Kidney (tissue), 14 donors: ENCODE data around the gene FGFR2. TPM values are rescaled to one million over a fixed set of nuclear protein-coding genes. Genes with fewer than 3 reads are reported as not detected.

Source experiments
- DNase-seq, 5 donors: peaks; one replicate each; pipeline ENCODE4 v3.0.0-alpha.2; 2013 to 2020
- FAIRE-seq: peaks from 2 replicates; lab custom pipeline; 2012; peaks lifted over from hg19 to GRCh38; lab: Jason Lieb, UNC
- H3K27ac ChIP-seq, 2 donors: one replicate each; pipeline ENCODE4 v1.7.0; 2013; ENCODE audit warnings: low read depth in 2 of 2, low read length in 2 of 2, inconsistent platforms in 1 of 2
- H3K27me3 ChIP-seq: one replicate; pipeline ENCODE4 v1.7.1; 2013; ENCODE audit warnings: low read length, inconsistent platforms; ENCODE audit not compliant: control insufficient read depth, insufficient read depth
- H3K36me3 ChIP-seq, 3 donors: one replicate each; pipeline versions ENCODE4 v1.7.0 to v1.7.1; 2013; ENCODE audit warnings: low read length in 3 of 3, control low read depth in 1 of 3, inconsistent platforms in 1 of 3; ENCODE audit not compliant: insufficient read depth in 3 of 3, control insufficient read depth in 2 of 3
- H3K4me1 ChIP-seq, 3 donors: one replicate each; pipeline versions ENCODE4 v1.7.0 to v1.7.1; 2013; ENCODE audit warnings: low read length in 3 of 3, inconsistent platforms in 1 of 3, low read depth in 1 of 3; ENCODE audit not compliant: control insufficient read depth in 2 of 3, insufficient read depth in 2 of 3
- H3K4me3 ChIP-seq, 3 donors: one replicate each; pipeline versions ENCODE4 v1.7.0 to v1.8.1; 2013; ENCODE audit warnings: low read length in 3 of 3, control low read depth in 1 of 3, inconsistent platforms in 1 of 3
- H3K9ac ChIP-seq, 3 donors: one replicate each; pipeline versions ENCODE4 v1.7.0 to v1.7.1; 2013; ENCODE audit warnings: low read length in 3 of 3, control low read depth in 1 of 3, inconsistent platforms in 1 of 3
- H3K9me3 ChIP-seq, 3 donors: one replicate each; pipeline versions ENCODE4 v1.7.0 to v1.7.1; 2013; ENCODE audit warnings: low read length in 3 of 3, control low read depth in 1 of 3, inconsistent platforms in 1 of 3; ENCODE audit not compliant: control insufficient read depth in 2 of 3, insufficient read depth in 1 of 3
- CTCF ChIP-seq: IDR thresholded peaks from 3 replicates; pipeline ENCODE4 v1.5.1; 2012; ENCODE audit warnings: mild to moderate bottlenecking, moderate library complexity, borderline replicate concordance; ENCODE audit not compliant: insufficient read depth; ENCODE audit errors: extremely low read depth
- intact Hi-C: fragments of 100-400 bp; cut with DNase I; formaldehyde crosslinking; loops from one replicate; pipeline ENCODE4 v1.11.1; 2022
- polyA plus RNA-seq: library from polyadenylated mRNA; stranded (reverse); fragments of 350-450 nt; fragmentation: Illumina TruSeq; extraction: RNeasy Lipid Tissue Mini Kit (QIAGEN cat#74804); gene quantifications from one replicate; pipeline ENCODE4 v1.2.3, GENCODE V29; 2014; ENCODE audit warnings: low read depth, low replicate concordance; ENCODE audit not compliant: insufficient read depth
- total RNA-seq: library from RNA; stranded (reverse); fragmentation: NEBNext Ultra II Directional; extraction: Animal tissue kit (Norgen Biotek cat#: 25700); gene quantifications from one replicate; pipeline ENCODE4 v1.2.1, GENCODE V29; 2021
- donor health status: control.
- donor health status: control.
- donor health status: control.
- donor health status: control.
- donor health status: control.
- donor health status: DM: yes; HTN: yes; CAD: no.
- donor health status: Normal renal cell carcinoma (clear cell type).

Gene FGFR2
- total and polyA plus RNA-seq, 2 donors from 2014 or later, result 20.2 to 59.4 TPM

- Histone ChIP-seq H3K36me3 (no peaks in the 10 kb centered on the region), H3K27me3 (no peaks in the 10 kb centered on the region), H3K27ac (no peak overlapping the region), H3K9ac (no peak overlapping the region), H3K4me1 (peaks cover 3 to 8% (median 4%) of the 10 kb centered on the region in 3 donors), H3K9me3 (no peaks in the 10 kb centered on the region), H3K4me3 (no peak overlapping the region)
- no peak for TF ChIP-seq CTCF
- DNase-seq (no peak), FAIRE-seq (no peak)
- intact Hi-C loops, result no loop called here
Observed at GRCh38 chr10:121444520-121445165, 153.6 kb downstream of the FGFR2 start.

- no peaks in the 10 kb centered on the region for H3K27me3 ChIP-seq
- peaks cover 0 to 3% (median 0%) of the 10 kb centered on the region in 3 donors for H3K4me1 ChIP-seq
- DNase-seq (no peak), FAIRE-seq (no peak)
- no peaks in the 10 kb centered on the region for H3K36me3 ChIP-seq
- no peak overlapping the region for H3K4me3 ChIP-seq
- intact Hi-C loops, result no loop called here
- no peak overlapping the region for H3K27ac ChIP-seq
- TF ChIP-seq CTCF, result no peak
- no peak overlapping the region for H3K9ac ChIP-seq
- H3K9me3 ChIP-seq, result no peaks in the 10 kb centered on the region
Observed at GRCh38 chr10:121442086-121442935, 155.9 kb downstream of the FGFR2 start.

DNA sequence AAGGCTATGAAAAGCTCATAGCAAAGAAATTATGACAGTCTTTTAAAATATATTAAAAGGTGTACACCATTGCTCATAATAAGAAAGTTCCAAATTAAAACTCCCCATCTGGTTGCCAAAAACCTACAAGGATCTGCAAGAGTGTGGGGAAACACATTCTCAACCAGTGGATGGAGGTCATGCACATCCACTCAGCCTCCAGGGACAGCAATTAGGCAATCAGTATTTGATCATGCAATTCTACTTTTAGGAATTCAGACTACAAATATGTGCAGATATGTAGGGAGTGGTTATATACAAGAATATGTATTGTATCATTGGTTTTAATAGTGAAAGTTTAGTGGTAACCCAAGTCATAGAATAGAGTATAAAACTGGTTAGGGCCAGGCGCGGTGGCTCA, 157.8 kb downstream of the FGFR2 start:
- no peaks in the 10 kb centered on the region for H3K27me3 ChIP-seq
- no peaks in the 10 kb centered on the region for H3K36me3 ChIP-seq
- intact Hi-C loops, result no loop called here
- peaks cover 0 to 3% (median 0%) of the 10 kb centered on the region in 3 donors for H3K4me1 ChIP-seq
- TF ChIP-seq CTCF, result no peak
- no peaks in the 10 kb centered on the region for H3K9me3 ChIP-seq
- H3K27ac ChIP-seq, result no peak overlapping the region
- H3K9ac ChIP-seq, result no peak overlapping the region
- DNase-seq (no peak), FAIRE-seq (no peak)
- no peak overlapping the region for H3K4me3 ChIP-seq
